Breast epithelium (tissue), 3 donors: ENCODE data around the gene KLHL42.

Experiments
- CTCF ChIP-seq, 3 donors: fragments of 450-650 bp; IDR thresholded peaks; one replicate each; pipeline ENCODE4 v1.5.1; 2016 to 2017; ENCODE audit warnings: antibody characterized with exemption in 3 of 3, mild to moderate bottlenecking in 3 of 3, moderate library complexity in 3 of 3
- POLR2A ChIP-seq: fragments of 450-650 bp; IDR thresholded peaks from one replicate; pipeline ENCODE4 v1.6.1; 2016; ENCODE audit warnings: antibody characterized with exemption, mild to moderate bottlenecking, moderate library complexity

DNA sequence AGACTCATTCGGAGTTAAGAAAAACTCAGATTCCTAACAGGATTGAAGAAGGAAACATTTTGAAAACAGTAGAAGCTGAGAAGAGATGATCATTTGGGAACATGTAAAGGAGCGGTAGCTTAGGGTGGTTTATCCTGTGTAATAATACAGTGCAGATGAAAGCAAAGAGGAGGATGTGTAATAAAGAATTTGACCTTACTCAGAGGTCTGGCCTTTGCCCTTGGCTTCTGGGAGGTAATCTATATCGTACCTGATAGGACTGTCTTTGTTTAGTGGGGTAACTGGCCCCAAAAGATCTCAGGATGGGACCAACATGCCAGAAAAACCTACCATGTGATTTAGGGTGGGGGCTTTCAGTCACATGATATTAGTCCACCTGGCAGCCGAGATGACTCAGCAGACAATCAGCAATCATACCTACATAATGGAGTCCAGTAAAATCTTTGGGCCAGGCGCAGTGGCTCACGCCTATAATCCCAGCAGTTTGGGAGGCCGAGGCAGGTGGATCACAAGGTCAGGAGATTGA, 23.3 kb upstream of the KLHL42 start:
- TF ChIP-seq CTCF (IDR thresholded peaks at IDR 0.05) (no peak), POLR2A (no peak)
